Duodenal mucosa (tissue), 2 donors: ENCODE measurements around the gene SLC22A2.

ENCODE experiments used
- H3K27ac ChIP-seq: one replicate; pipeline ENCODE4 v1.7.0; 2013; ENCODE audit warnings: low read depth, low read length
- H3K27me3 ChIP-seq, 2 donors: one replicate each; pipeline ENCODE4 v1.7.0; 2013; ENCODE audit warnings: low read length in 2 of 2, control low read depth in 1 of 2; ENCODE audit not compliant: insufficient read depth in 2 of 2, control insufficient read depth in 1 of 2
- H3K36me3 ChIP-seq, 2 donors: one replicate each; pipeline ENCODE4 v1.7.0; 2013; ENCODE audit warnings: low read length in 2 of 2, control low read depth in 1 of 2; ENCODE audit not compliant: insufficient read depth in 2 of 2, control insufficient read depth in 1 of 2
- H3K4me1 ChIP-seq, 2 donors: one replicate each; pipeline ENCODE4 v1.7.0; 2013; ENCODE audit warnings: low read length in 2 of 2, control low read depth in 1 of 2; ENCODE audit not compliant: insufficient read depth in 2 of 2, control insufficient read depth in 1 of 2
- H3K4me3 ChIP-seq, 2 donors: one replicate each; pipeline ENCODE4 v1.7.0; 2013; ENCODE audit warnings: low read length in 2 of 2, low read depth in 1 of 2
- H3K9ac ChIP-seq, 2 donors: one replicate each; pipeline ENCODE4 v1.7.0; 2013; ENCODE audit warnings: low read length in 2 of 2, low read depth in 1 of 2
- H3K9me3 ChIP-seq, 2 donors: one replicate each; pipeline ENCODE4 v1.7.0; 2013; ENCODE audit warnings: low read length in 2 of 2, control low read depth in 1 of 2; ENCODE audit not compliant: control insufficient read depth in 1 of 2

The SLC22A2 gene

GRCh38 chr6:160264061-160264612 lies 5.5 kb upstream of the SLC22A2 start:
- Histone ChIP-seq H3K27ac (no peak overlapping the region), H3K36me3 (no peaks in the 10 kb centered on the region), H3K9ac (no peak overlapping the region), H3K4me3 (peak overlapping the region; percentile 23 to 46), H3K4me1 (peaks cover 5 to 32% of the 10 kb centered on the region in 2 donors), H3K27me3 (no peaks in the 10 kb centered on the region), H3K9me3 (no peaks in the 10 kb centered on the region)

- Histone ChIP-seq H3K4me1 (peaks cover 5 to 32% of the 10 kb centered on the region in 2 donors), H3K4me3 (peak overlapping the region in 1 of 2 donors; percentile 23), H3K27ac (no peak overlapping the region), H3K9ac (no peak overlapping the region), H3K36me3 (no peaks in the 10 kb centered on the region), H3K9me3 (no peaks in the 10 kb centered on the region), H3K27me3 (no peaks in the 10 kb centered on the region)
Measured at GRCh38 chr6:160263196-160263939, 4.7 kb upstream of the SLC22A2 start.

- H3K4me1 ChIP-seq: peaks cover 5 to 32% of the 10 kb centered on the region in 2 donors
Measured at GRCh38 chr6:160261991-160262680, 3.5 kb upstream of the SLC22A2 start.

GRCh38 chr6:160260803-160261450 lies 2.3 kb upstream of the SLC22A2 start:
- H3K4me1 ChIP-seq: peaks cover 5 to 32% of the 10 kb centered on the region in 2 donors
- H3K4me3 ChIP-seq: no peak overlapping the region
- no peak overlapping the region for H3K27ac ChIP-seq
- no peaks in the 10 kb centered on the region for H3K27me3 ChIP-seq
- H3K9me3 ChIP-seq: no peaks in the 10 kb centered on the region
- no peaks in the 10 kb centered on the region for H3K36me3 ChIP-seq
- H3K9ac ChIP-seq: no peak overlapping the region

More at GRCh38 chr6:160261991-160262680, 3.5 kb upstream of the SLC22A2 start:
- H3K9me3 ChIP-seq: no peaks in the 10 kb centered on the region
- no peaks in the 10 kb centered on the region for H3K36me3 ChIP-seq
- no peak overlapping the region for H3K4me3 ChIP-seq
- no peaks in the 10 kb centered on the region for H3K27me3 ChIP-seq
- H3K9ac ChIP-seq: no peak overlapping the region
- no peak overlapping the region for H3K27ac ChIP-seq

- Histone ChIP-seq H3K4me1 (peaks cover 8 to 32% of the 10 kb centered on the region in 2 donors), H3K9me3 (no peaks in the 10 kb centered on the region), H3K27ac (no peak overlapping the region), H3K36me3 (no peaks in the 10 kb centered on the region), H3K9ac (no peak overlapping the region), H3K27me3 (no peaks in the 10 kb centered on the region), H3K4me3 (no peak overlapping the region)
Measured at GRCh38 chr6:160260367-160260766, 1.7 kb upstream of the SLC22A2 start.

- Histone ChIP-seq H3K9me3 (no peaks in the 10 kb centered on the region), H3K36me3 (no peaks in the 10 kb centered on the region), H3K9ac (no peak overlapping the region), H3K27me3 (no peaks in the 10 kb centered on the region), H3K4me3 (no peak overlapping the region), H3K4me1 (peaks cover 13 to 36% of the 10 kb centered on the region in 2 donors), H3K27ac (no peak overlapping the region)
Measured at GRCh38 chr6:160259598-160259997, 977 bp upstream of the SLC22A2 start.

- Histone ChIP-seq H3K4me1 (peaks cover 13 to 32% of the 10 kb centered on the region in 2 donors), H3K9ac (no peak overlapping the region), H3K36me3 (no peaks in the 10 kb centered on the region), H3K4me3 (no peak overlapping the region), H3K27me3 (no peaks in the 10 kb centered on the region), H3K27ac (no peak overlapping the region), H3K9me3 (no peaks in the 10 kb centered on the region)
Measured at GRCh38 chr6:160259143-160259425, 463 bp upstream of the SLC22A2 start.

GRCh38 chr6:160256445-160256844 lies 2.2 kb downstream of the SLC22A2 start:
- no peak overlapping the region for H3K27ac ChIP-seq

GRCh38 chr6:160254467-160255312 lies 3.9 kb downstream of the SLC22A2 start:
- Histone ChIP-seq H3K27me3 (no peaks in the 10 kb centered on the region), H3K4me1 (peaks cover 4 to 7% of the 10 kb centered on the region in 2 donors), H3K27ac (no peak overlapping the region), H3K4me3 (no peak overlapping the region), H3K36me3 (no peaks in the 10 kb centered on the region), H3K9me3 (no peaks in the 10 kb centered on the region), H3K9ac (no peak overlapping the region)

More at GRCh38 chr6:160256445-160256844, 2.2 kb downstream of the SLC22A2 start:
- Histone ChIP-seq H3K4me1 (peaks cover 13 to 14% of the 10 kb centered on the region in 2 donors), H3K4me3 (no peak overlapping the region), H3K9me3 (no peaks in the 10 kb centered on the region), H3K9ac (no peak overlapping the region), H3K27me3 (no peaks in the 10 kb centered on the region), H3K36me3 (no peaks in the 10 kb centered on the region)
